GM18907 (cell line): ENCODE data around the gene HBQ1.
"Not testable (repeated sequence)": the region's sequence is repeated elsewhere in the genome, so short reads cannot be mapped to it uniquely, and the experiment has no call there.

Source experiments
- ATAC-seq: cut with Tn5 transposase; IDR thresholded peaks from one replicate; pipeline ENCODE4 v1.9.1; 2021; ENCODE audit warnings: mild to moderate bottlenecking, moderate library complexity; ENCODE audit not compliant: unreplicated experiment

Gene HBQ1

GRCh38 chr16:175011-175949, 5.0 kb upstream of the HBQ1 start:
- ATAC-seq = no peak

GRCh38 chr16:176006-176405, 4.3 kb upstream of the HBQ1 start:
- ATAC-seq = not testable (repeated sequence)

- ATAC-seq = not testable (repeated sequence)
These were observed 3.5 kb upstream of the HBQ1 start, which contains the start of gene HBA1 for GRCh38 chr16:176477-177382. Gene HBA1, plus strand, starts transcription at chr16:176680. Its CDS starts 37 bp downstream, at chr16:176717.

GRCh38 chr16:177394-177822, 2.9 kb upstream of the HBQ1 start:
- ATAC-seq = no peak

- no peak for ATAC-seq
These were observed 2.1 kb upstream of the HBQ1 start for GRCh38 chr16:177981-178667.

GRCh38 chr16:178668-179015, 1.6 kb upstream of the HBQ1 start:
- no peak for ATAC-seq

GRCh38 chr16:179211-180092, 807 bp upstream of the HBQ1 start:
- ATAC-seq = no peak

GRCh38 chr16:180681-181564, 664 bp downstream of the HBQ1 start:
- ATAC-seq = peak; percentile 56

GRCh38 chr16:181565-182021, 1.3 kb downstream of the HBQ1 start:
- no peak for ATAC-seq

- no peak for ATAC-seq
These were observed 2.7 kb downstream of the HBQ1 start for GRCh38 chr16:183005-183404.

GRCh38 chr16:185213-185612, 5.0 kb downstream of the HBQ1 start:
- no peak for ATAC-seq

- ATAC-seq = no peak
These were observed 5.4 kb downstream of the HBQ1 start for GRCh38 chr16:185691-186090.

GRCh38 chr16:187330-187729, 7.1 kb downstream of the HBQ1 start:
- no peak for ATAC-seq

- ATAC-seq = no peak
These were observed 8.4 kb downstream of the HBQ1 start for GRCh38 chr16:188674-189073.

- ATAC-seq = no peak
These were observed 9.4 kb downstream of the HBQ1 start for GRCh38 chr16:189604-190186.

- ATAC-seq = no peak
These were observed 11.6 kb downstream of the HBQ1 start for GRCh38 chr16:191831-192230.

- ATAC-seq = no peak
These were observed 12.4 kb downstream of the HBQ1 start for GRCh38 chr16:192686-193085.

GRCh38 chr16:193441-193840, 13.2 kb downstream of the HBQ1 start:
- no peak for ATAC-seq

GRCh38 chr16:194516-194915, 14.3 kb downstream of the HBQ1 start:
- no peak for ATAC-seq
